Colon (tissue), 2 donors: ENCODE data around the gene CTSS.
"Not testable (repeated sequence)": the region's sequence is repeated elsewhere in the genome, so short reads cannot be mapped to it uniquely, and the experiment has no call there.

Source experiments
- FAIRE-seq: peaks from 2 replicates; lab custom pipeline; 2012; peaks lifted over from hg19 to GRCh38; lab: Jason Lieb, UNC
- donor health status: control.
- donor health status: control.

The CTSS gene

GRCh38 chr1:150765296-150765976 is at the start of gene CTSS:
Gene CTSS (minus strand): TSS chr1:150765778. CDS start chr1:150764763, 1,015 bp downstream.
- FAIRE-seq, result no peak

- FAIRE-seq, result no peak
These were observed 47.6 kb upstream of the CTSS start for GRCh38 chr1:150813028-150813707.

GRCh38 chr1:150810958-150811659 is 45.5 kb upstream of the CTSS start:
- no peak for FAIRE-seq

GRCh38 chr1:150809651-150810050 is 44.1 kb upstream of the CTSS start:
- no peak for FAIRE-seq

GRCh38 chr1:150808846-150809245 is 43.3 kb upstream of the CTSS start:
- FAIRE-seq, result no peak

GRCh38 chr1:150808121-150808520 is 42.5 kb upstream of the CTSS start, which contains the start of gene CTSK:
Gene CTSK (minus strand): TSS chr1:150808260. CDS start chr1:150806805, 1,455 bp downstream.
- no peak for FAIRE-seq

GRCh38 chr1:150807249-150808023 is 41.9 kb upstream of the CTSS start:
- no peak for FAIRE-seq

GRCh38 chr1:150805899-150806298 is 40.3 kb upstream of the CTSS start:
- FAIRE-seq, result no peak

GRCh38 chr1:150804671-150805070 is 39.1 kb upstream of the CTSS start:
- no peak for FAIRE-seq

- no peak for FAIRE-seq
These were observed 33.5 kb upstream of the CTSS start for GRCh38 chr1:150799089-150799488.

GRCh38 chr1:150798525-150798924 is 32.9 kb upstream of the CTSS start:
- FAIRE-seq, result no peak

- FAIRE-seq, result no peak
These were observed 30.8 kb upstream of the CTSS start for GRCh38 chr1:150796374-150796773.

GRCh38 chr1:150793778-150794177 is 28.2 kb upstream of the CTSS start:
- FAIRE-seq, result not testable (repeated sequence)

GRCh38 chr1:150793221-150793620 is 27.6 kb upstream of the CTSS start:
- no peak for FAIRE-seq

GRCh38 chr1:150791585-150791984 is 26.0 kb upstream of the CTSS start:
- FAIRE-seq, result no peak

GRCh38 chr1:150789396-150789795 is 23.8 kb upstream of the CTSS start:
- no peak for FAIRE-seq

- no peak for FAIRE-seq
These were observed 23.4 kb upstream of the CTSS start for GRCh38 chr1:150788946-150789345.

GRCh38 chr1:150787455-150787854 is 21.9 kb upstream of the CTSS start:
- FAIRE-seq, result no peak

GRCh38 chr1:150780510-150780909 is 14.9 kb upstream of the CTSS start:
- no peak for FAIRE-seq

GRCh38 chr1:150778409-150778808 is 12.8 kb upstream of the CTSS start:
- FAIRE-seq, result no peak

- FAIRE-seq, result no peak
These were observed 12.0 kb upstream of the CTSS start for GRCh38 chr1:150777544-150777943.

- FAIRE-seq, result not testable (repeated sequence)
These were observed 10.4 kb upstream of the CTSS start for GRCh38 chr1:150775931-150776505.
